Measurements from ENCODE around the gene DOCK2.

DNA sequence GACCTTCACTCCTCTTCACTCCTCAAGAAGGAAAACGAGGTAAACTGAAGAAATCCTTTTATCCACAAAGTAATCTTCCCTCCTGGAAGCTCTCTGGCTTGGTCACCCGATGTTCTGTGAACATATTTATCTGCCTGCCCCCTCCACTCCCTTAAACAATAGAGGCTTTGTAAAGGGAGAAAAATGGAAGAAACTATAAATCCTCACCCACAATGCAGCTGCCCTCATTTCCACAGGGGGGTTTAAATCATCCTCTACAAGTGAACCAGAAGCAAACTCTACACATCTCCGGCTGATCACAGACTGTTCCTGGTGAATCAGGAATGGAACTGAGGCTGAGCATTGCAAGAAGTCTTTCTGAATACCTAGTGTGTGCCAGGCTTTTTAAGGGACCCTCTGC, 336.0 kb downstream of the DOCK2 start:
- TF ChIP-seq CTCF (IDR thresholded peaks at IDR 0.05; ENCODE audit: borderline replicate concordance, extremely low read depth, low read length, poor library complexity, severe bottlenecking) (no peak), EZH2 (IDR thresholded peaks at IDR 0.05; ENCODE audit: borderline replicate concordance, low read depth, low read length, severe bottlenecking) (no peak)
